GM21526 (cell line): ENCODE results near the gene XIRP1.

Experiments used
- ATAC-seq: cut with Tn5 transposase; IDR thresholded peaks from one replicate; pipeline ENCODE4 v1.9.1; 2021; ENCODE audit warnings: moderate library complexity; ENCODE audit not compliant: unreplicated experiment, low FRiP score

The XIRP1 gene

GRCh38 chr3:39147711-39148434 is 44.5 kb downstream of the XIRP1 start:
- no peak for ATAC-seq

- ATAC-seq, result no peak
Observed at GRCh38 chr3:39146611-39147591, 45.5 kb downstream of the XIRP1 start.

- no peak for ATAC-seq
Observed at GRCh38 chr3:39146083-39146501, 46.3 kb downstream of the XIRP1 start.

GRCh38 chr3:39144748-39145380 is 47.5 kb downstream of the XIRP1 start:
- ATAC-seq, result no peak

GRCh38 chr3:39144095-39144747 is 48.2 kb downstream of the XIRP1 start:
- ATAC-seq, result no peak

- no peak for ATAC-seq
Observed at GRCh38 chr3:39143051-39143885, 49.1 kb downstream of the XIRP1 start.

- ATAC-seq, result no peak
Observed at GRCh38 chr3:39142067-39142466, 50.3 kb downstream of the XIRP1 start.

GRCh38 chr3:39141171-39141995 is 51.0 kb downstream of the XIRP1 start:
- ATAC-seq, result no peak

GRCh38 chr3:39140341-39140971 is 51.9 kb downstream of the XIRP1 start:
- ATAC-seq, result no peak

- no peak for ATAC-seq
Observed at GRCh38 chr3:39139442-39139841, 53.0 kb downstream of the XIRP1 start.

GRCh38 chr3:39138804-39139415 is 53.5 kb downstream of the XIRP1 start:
- ATAC-seq, result no peak

- ATAC-seq, result no peak
Observed at GRCh38 chr3:39137991-39138803, 54.2 kb downstream of the XIRP1 start.

GRCh38 chr3:39137435-39137936 is 54.9 kb downstream of the XIRP1 start:
- no peak for ATAC-seq

- no peak for ATAC-seq
Observed at GRCh38 chr3:39136533-39137434, 55.6 kb downstream of the XIRP1 start.

GRCh38 chr3:39135170-39135805 is 57.1 kb downstream of the XIRP1 start:
- ATAC-seq, result no peak
